ENCODE data around the gene ADPRHL1.

Gene ADPRHL1

GRCh38 chr13:113483081-113483480 lies 29.8 kb upstream of the ADPRHL1 start:
- no peak for TF ChIP-seq ZFX (IDR thresholded peaks at IDR 0.05; ENCODE audit: borderline replicate concordance)
- TF ChIP-seq, protein P1, sequence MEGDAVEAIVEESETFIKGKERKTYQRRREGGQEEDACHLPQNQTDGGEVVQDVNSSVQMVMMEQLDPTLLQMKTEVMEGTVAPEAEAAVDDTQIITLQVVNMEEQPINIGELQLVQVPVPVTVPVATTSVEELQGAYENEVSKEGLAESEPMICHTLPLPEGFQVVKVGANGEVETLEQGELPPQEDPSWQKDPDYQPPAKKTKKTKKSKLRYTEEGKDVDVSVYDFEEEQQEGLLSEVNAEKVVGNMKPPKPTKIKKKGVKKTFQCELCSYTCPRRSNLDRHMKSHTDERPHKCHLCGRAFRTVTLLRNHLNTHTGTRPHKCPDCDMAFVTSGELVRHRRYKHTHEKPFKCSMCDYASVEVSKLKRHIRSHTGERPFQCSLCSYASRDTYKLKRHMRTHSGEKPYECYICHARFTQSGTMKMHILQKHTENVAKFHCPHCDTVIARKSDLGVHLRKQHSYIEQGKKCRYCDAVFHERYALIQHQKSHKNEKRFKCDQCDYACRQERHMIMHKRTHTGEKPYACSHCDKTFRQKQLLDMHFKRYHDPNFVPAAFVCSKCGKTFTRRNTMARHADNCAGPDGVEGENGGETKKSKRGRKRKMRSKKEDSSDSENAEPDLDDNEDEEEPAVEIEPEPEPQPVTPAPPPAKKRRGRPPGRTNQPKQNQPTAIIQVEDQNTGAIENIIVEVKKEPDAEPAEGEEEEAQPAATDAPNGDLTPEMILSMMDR (IDR thresholded peaks at IDR 0.05) = no peak
- H3K27ac ChIP-seq = no peak overlapping the region

DNA sequence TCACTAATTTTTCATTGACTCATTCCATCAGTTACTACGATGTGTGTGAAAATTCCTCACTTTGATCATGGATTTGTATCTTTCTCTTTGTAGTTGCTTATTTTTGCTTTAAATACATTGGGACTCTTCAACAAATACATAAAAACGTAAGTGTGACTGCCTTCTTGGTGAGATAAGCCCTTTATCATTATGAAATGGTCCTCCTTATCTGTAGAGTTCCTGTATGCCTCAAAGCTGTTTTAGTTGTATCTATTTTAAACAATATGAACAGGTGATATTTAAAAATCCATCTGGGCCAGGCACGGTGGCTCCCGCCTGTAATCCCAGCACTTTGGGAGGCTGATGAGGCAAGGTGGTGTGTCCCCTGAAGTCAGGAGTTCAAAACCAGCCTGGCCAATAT lies 25.9 kb upstream of the ADPRHL1 start:
- H3K27ac ChIP-seq = no peak overlapping the region
- TF ChIP-seq, protein P1 (IDR thresholded peaks at IDR 0.05) = no peak
- no peak for TF ChIP-seq ZFX (IDR thresholded peaks at IDR 0.05; ENCODE audit: borderline replicate concordance)

DNA sequence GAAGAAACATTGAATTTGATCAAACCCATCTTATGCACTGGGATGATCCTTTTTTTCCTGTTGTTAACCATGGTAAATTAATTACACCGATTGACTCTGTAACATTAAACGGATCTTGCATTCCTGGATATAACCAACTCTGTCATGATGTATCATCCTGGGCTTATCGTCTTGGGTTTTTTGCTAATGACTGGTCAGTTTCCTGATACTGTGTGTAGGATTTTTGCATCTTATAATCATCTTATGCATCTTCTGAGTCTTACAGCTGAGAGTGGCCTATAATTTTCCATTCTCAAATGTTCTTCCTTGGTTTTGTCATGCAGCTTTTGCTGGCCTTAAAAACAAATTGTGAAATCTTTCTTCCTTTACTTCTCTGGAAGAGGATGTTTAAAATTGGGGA lies 24.4 kb upstream of the ADPRHL1 start:
- no peak for TF ChIP-seq ZFX (IDR thresholded peaks at IDR 0.05; ENCODE audit: borderline replicate concordance)
- TF ChIP-seq, protein P1 (IDR thresholded peaks at IDR 0.05) = no peak
- H3K27ac ChIP-seq = no peak overlapping the region

GRCh38 chr13:113476811-113477210 lies 23.5 kb upstream of the ADPRHL1 start:
- H3K27ac ChIP-seq = no peak overlapping the region
- no peak for TF ChIP-seq ZFX (IDR thresholded peaks at IDR 0.05; ENCODE audit: borderline replicate concordance)
- TF ChIP-seq, protein P1 (IDR thresholded peaks at IDR 0.05) = no peak

- no peak overlapping the region for H3K27ac ChIP-seq
- TF ChIP-seq ZFX (IDR thresholded peaks at IDR 0.05; ENCODE audit: borderline replicate concordance) = no peak
- TF ChIP-seq, protein P1 (IDR thresholded peaks at IDR 0.05) = no peak
These were observed 22.6 kb upstream of the ADPRHL1 start for GRCh38 chr13:113475911-113476310.

DNA sequence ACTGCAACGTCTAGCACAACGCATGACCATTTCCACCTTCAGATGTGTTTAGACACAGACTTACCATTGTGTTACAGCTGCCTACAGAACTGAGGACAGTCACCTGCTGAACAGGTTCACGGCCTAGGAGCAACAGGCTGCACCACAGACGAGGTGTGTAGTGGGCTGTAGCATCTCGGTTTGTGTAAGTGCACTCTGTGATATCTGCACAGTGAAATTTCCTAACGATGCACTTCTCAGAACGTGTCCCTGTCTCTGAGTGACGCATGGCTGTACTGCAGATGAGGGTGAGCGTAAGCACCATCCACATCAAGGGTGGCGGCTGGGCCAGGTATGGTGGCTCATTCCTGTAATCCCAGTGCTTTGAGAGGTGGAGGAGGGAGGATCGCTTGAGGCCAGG lies 22.0 kb upstream of the ADPRHL1 start:
- TF ChIP-seq, protein P1 (IDR thresholded peaks at IDR 0.05) = no peak
- no peak for TF ChIP-seq ZFX (IDR thresholded peaks at IDR 0.05; ENCODE audit: borderline replicate concordance)
- no peak overlapping the region for H3K27ac ChIP-seq

DNA sequence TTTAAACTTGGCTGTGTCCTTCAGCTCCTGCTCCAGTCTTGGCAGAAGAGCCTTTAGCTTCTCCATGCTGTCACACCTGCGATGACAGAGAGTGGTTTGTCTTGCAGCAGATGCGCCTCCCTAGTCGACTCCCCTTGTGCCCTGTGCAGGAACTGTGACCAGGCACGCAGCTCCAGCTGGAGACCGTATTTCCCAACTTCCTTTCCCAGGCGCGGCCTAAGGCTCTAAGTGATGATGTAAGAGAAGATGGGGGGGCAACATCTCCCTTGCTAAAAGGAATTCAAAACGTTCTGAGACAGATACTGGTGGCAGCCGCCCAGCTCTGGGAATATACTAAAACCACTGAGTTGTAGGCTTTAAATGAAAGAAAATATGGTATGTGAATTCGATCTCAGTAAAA lies 20.9 kb upstream of the ADPRHL1 start:
- H3K27ac ChIP-seq = no peak overlapping the region
- no peak for TF ChIP-seq ZFX (IDR thresholded peaks at IDR 0.05; ENCODE audit: borderline replicate concordance)
- TF ChIP-seq, protein P1 (IDR thresholded peaks at IDR 0.05) = no peak

Data from 22Rv1 (cell line).